HG02763 (cell line): Measurements from ENCODE around the gene LEMD1.

Experiments
- ATAC-seq: cut with Tn5 transposase; IDR thresholded peaks from one replicate; pipeline ENCODE4 v1.9.1; 2021; ENCODE audit warnings: mild to moderate bottlenecking, moderate library complexity; ENCODE audit not compliant: unreplicated experiment

LEMD1 gene

GRCh38 chr1:205356440-205357139, 65.3 kb downstream of the LEMD1 start, which contains the start of gene KLHDC8A:
Gene KLHDC8A, minus strand, starts transcription at chr1:205356922. Its CDS starts 13,318 bp downstream, at chr1:205343604.
- ATAC-seq, result no peak

DNA sequence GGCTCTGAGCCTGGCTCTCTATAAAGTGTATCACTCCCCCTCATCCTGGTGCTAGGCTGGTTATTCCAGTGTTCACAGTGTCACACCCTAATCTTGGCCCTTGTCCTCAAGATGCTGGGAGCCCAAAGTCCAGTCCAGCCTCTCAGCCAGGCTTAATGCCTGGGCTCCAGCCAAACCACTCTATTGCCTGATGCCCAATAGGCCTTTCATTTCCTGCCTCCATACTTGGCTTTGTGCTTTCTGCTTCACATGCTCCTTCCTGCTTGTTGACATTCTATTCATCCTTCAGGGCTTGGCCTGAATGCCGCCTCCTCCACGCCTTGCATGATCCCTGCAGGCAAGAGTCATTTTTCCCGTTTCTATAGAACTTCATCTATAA, 66.8 kb downstream of the LEMD1 start:
- no peak for ATAC-seq

DNA sequence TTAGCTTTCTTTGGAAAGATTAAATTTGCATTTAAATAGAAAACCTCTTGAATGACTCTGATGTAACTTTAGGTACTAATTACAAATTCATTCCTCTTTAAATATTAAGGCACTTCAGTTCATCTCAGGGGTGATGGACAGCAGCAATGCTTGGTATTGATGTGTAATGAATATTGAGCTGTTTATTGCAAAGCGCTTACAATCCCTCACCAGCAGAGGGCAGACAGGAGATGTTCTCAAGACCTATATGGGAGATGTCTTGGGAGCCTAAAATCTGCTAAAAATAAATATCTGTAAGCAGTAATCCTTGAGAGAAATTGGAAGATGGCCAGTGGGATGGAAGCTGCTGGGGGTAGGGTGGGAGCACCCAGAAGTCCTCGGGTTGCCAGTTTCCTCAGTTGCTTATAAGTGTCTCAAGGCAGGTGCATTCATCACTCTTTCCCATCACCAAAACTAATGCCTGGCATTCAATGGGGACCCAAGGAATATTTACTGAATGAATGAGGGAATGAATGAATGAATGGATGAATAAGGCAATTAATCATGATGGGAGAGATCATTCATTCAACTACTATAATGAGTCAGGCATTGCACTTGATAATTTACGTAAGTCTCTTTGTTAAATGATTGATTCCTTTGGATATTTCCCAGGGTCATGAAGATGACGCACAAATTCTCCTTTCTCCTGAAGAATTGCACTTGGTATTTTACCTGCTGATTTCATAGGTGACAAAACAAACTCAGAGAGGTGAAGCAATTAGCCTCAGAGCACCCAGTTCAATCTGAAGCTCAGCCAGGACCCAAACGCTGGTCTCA, 67.4 kb downstream of the LEMD1 start:
- ATAC-seq, result no peak

- no peak for ATAC-seq
Observed at GRCh38 chr1:205353612-205354011, 68.2 kb downstream of the LEMD1 start.

GRCh38 chr1:205353191-205353590, 68.7 kb downstream of the LEMD1 start:
- ATAC-seq, result no peak

DNA sequence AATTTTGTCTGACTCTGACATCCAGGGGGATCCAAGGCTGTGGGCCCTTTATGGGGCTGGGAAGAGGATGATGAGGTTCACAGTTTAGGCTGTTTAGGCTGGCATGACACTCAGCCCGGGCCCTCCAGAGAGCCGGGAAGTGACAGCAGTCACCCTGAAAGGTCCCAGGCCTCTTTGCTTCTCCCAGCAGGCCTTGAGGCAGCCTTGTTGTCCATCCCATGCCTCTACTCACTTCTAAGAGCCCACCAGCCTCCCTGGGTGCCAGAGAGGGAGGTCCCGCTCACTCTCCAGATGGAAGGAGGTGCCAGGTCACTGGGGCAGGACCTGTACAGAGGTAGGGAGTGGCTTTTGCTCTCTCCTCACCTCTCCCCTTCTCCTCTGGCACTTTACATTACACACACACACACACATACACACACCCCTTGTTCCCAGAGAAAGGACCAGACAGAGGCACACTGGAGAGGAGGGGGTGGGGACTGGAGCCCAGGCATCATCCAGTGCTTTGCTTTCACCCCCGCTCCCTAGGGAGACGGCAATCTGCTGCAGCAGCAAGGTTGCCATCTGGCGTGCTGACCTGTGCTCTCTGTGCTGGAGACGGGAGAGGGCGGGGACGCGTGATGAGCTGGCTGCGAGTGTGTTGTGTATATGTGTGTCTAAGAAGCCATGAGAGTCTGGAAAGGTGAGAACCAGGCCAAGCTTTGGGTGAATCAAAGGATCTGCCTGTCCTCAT, 69.7 kb downstream of the LEMD1 start:
- ATAC-seq, result no peak

DNA sequence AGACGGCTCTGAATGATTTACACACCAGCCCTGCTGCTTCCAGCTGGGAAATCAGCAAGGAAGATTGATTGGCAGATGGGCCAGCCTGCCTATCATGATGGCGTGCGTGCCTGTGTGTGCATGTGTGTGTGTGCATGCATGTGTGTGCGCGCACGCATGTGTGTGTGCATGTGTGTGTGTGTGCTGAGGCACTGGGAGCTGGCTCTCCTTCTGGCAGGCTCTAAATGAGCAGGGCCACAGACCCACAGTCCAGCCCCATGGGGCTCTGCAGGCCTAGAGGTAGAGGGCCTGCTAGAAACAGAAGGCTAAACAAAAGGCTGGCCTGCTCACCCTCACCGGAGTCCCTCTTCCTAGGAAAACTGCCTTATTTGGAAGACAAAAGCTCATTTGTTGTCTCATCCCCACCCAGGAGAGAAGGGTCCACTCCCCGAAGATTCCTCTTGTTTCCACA, 71.1 kb downstream of the LEMD1 start:
- ATAC-seq, result no peak

DNA sequence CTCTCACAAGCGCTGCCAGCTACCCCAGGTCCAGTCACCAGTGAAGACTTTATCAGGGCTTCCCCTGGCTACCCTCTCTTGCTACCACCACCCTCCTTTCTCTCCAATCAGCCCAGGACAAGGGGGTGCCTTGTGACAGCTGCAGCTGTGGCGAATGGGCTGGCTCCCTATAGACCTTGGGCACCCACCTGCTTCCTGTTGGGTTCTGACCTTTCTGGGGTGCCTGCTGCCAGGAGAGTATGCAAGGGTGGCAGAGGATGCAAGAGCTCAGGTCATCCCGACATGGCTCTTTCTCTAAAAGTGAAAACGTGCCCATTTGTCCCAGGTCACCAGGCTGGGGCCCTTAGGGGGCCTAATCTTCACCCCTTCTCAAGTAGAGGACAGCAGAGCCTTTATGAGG, 71.7 kb downstream of the LEMD1 start:
- no peak for ATAC-seq

DNA sequence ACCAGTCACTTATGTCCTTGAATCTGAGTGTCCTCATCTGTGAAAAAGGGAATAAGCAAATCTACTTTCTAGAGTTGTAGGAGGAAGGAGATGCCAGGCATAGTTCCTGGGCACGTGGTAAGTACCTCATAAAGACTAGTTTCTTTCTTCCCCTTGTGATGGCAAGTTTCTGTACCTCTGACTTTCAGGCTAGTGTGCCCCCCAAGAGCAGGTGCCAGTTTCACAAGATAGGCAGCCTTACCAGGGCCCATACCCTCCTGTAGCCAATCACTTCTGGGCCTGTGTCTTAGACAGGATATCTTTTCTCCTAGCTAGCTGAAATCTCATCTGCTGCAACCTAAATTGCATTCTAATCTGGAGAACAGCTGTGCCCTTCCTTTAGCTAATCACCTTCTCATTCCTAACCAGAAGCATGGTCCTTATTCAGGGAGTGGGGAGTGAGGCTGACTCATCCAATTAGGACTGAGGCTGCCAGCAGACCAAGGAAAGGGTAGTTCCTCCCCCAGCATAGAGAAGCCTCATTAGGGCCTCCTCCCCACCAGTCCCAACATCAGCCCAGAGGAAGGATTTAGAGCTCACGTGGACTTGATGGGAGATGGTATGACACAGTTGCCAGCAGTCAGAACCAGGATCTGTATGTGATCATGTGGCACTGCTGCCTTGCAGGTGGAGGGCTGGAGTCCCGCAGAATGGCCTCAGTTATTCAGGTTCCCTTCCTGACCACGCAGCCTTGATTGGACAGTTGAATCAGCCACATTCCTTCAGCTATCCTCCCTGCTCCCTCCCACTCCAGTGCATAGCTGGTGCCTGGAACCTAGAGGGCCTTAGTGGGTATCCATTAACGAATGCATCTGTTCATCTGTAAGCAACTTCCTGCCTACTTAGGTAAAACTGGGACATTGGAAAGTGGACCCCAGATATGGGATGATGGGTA, 73.0 kb downstream of the LEMD1 start:
- no peak for ATAC-seq

DNA sequence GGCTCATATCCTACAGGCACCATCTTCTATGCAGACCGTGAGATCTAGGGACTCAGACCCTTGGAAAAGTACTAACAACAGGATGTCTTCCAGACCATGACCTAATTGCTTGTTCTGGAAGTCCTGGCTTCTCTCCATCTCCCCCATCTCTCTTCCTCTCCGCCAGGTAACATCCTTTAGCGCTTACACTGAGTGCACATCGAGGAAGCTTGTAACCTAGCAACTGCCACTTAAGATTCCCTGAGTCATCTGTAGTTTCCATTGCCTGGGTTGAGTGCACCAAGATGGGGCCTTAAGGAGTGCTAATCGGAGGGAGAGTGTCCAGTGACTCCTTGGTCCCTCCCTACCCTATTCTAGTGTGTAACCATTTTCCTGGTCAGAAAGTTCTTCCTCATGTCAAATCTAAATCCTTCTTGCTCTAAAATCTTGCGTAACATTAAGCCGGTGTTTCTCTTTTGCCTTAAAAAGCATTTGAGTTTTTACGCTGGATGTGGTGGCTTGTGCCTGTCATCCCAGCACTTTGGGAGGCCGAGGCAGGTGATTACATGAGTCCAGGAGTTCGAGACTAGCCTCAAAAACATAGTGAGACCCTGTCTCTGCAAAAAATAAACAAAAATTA, 74.8 kb downstream of the LEMD1 start:
- ATAC-seq, result no peak

DNA sequence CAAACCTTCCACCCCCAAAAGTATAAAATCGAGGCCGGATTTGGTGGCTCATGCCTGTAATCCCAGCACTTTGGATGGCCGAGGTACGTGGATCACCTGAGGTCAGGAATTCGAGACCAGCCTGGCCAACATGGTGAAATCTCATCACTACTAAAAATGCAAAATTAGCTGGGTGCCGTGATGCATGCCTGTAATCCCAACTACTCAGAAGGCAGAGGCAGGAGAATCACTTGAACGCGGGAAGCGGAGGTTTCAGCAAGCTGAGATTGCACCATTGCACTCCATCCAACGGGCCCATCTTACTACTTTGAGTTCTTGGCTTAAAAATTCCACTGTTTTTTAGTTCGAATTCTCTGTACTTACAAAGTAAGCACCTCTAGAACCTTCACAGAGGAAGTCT, 76.1 kb downstream of the LEMD1 start:
- ATAC-seq, result no peak

DNA sequence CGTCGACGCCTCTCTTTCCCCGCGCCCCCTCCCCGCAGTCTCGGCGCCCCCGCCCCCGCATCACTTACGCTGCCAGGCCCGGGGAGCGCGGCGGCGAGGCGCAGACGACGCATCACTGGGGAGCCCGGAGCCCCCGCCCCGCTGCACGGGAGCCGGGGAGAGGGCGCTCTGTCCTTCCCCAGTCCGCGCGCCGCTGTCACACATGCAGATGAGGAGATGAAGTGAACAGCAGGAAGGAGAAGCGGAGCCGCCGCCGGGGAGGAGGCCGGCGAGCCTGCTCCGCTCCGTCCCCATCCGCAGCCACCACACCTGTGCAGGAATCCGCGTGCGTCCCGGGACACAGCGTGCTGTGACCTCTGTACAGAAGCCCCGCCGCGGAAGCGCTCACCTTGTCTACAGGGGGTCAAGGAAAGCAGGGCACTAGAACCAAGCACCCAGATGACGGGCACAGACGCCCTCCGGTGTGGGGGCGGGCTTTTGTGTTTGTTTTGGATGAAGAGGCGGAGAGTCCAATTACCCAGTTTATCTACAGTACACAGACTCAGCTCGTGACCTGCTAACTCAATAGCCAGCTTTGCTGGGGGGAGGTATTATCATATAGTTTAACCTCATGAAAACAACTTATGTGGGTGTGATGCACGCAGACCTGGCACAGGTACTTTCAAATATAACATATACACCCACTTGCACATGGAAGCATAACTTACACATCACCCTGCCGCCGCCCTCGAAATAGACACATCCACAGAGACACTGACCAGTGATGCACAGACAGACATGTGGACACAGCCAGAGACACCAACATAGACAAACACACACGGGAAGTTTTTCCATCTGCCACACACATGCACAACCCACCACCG, 77.6 kb downstream of the LEMD1 start:
- ATAC-seq, result no peak

DNA sequence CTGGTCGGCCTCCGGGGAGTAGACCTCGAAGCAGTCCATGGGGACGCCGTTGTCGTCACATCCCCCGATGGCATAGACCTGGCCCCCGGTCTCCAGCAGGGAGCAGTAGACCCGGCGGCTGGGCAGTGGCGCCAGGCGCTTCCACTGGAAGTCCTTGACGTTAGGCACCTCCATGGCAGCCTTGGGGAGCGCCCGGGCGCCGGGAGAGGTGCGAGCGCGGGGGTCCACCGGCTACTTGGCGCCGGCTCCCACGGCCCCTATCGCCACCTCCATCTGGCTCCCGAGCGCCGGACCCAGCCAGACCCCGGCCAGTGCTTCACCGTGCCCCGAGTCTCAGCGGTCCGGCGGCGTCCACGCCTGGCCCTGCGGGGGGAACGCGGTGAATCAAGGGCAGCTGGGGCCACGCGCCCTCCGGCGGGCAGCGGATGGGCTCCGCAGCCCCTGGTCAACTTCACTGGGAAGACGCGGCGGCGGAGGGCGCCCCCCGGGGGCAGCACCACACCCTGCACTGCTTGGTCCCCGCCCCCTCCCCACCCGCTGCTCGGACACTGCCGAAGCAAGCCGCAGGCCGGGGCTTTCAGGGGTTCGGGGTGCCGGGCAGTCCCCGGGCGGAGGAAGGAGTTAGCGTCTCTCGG, 78.3 kb downstream of the LEMD1 start:
- no peak for ATAC-seq

DNA sequence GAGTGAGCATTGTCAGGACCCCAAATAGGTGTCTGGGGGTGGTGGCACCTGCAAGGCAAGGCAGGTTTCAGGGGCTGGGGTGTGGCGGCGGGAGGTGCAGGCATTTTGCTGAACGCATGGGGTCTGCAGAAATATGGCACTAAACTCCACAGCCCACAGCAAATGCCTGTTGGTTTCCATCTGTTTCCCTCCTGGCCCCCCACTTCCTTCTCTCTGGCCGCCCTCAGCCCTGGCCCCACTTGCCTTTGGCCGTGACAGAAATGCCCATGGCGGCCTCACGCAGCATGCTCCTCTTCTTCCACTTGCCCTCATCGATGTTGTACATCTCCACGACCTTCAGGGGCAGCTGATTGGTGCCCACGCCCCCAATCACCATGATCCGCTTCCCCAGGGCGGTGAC, 78.9 kb downstream of the LEMD1 start:
- no peak for ATAC-seq

GRCh38 chr1:205340676-205341075, 81.2 kb downstream of the LEMD1 start:
- ATAC-seq, result no peak

DNA sequence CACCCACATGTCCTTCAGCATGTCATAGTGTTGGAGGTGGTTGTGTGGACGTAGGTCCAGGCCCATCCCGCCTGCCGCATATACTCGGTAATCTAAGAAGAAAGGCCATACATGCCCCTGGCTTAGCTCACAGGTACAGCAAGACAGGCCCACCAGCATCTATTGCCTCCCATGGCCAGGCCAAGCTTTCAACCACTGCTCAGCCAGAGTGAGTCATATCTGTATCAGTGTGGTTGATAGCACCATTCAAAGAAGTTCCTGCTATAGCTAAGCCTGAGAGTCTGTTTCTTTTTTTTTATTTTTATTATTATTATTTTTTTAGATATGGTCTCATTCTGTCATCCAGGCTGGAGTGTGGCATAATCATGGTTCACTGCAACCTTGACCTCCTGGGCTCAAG, 82.1 kb downstream of the LEMD1 start:
- no peak for ATAC-seq

DNA sequence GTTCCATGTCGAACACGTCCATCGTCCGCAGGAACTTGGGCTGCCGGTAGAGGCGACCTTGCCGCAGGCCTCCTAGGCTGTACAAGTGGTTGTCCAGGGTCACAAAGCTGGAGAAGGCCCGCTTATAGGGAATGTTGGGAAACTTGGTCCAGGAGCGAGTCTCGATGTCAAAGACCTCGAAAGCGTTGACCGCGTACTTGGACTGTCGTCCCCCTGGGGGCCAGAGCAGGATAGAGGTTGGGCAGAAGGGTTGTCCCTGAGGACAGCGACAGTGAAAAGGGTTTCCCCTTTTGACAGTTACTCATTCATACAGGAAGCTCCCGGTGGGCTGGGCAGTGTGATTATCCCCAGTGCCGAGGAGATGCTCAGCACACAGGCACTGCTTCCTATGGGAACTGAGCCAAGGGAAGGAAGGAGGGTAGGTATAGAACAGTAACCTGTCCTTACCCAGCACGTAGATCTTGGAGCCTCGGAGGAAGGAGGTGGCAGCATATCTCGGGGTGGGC, 82.6 kb downstream of the LEMD1 start:
- ATAC-seq, result no peak

- no peak for ATAC-seq
Observed at GRCh38 chr1:205338011-205338410, 83.8 kb downstream of the LEMD1 start.
